Neural progenitor cell (in vitro differentiated cells): ENCODE measurements around the gene PARP2. TPM values are rescaled to one million over a fixed set of nuclear protein-coding genes. Genes with fewer than 3 reads are reported as not detected.

Experiments
- DNase-seq: peaks from one replicate; pipeline ENCODE4 v3.0.0-alpha.2; 2016; ENCODE audit warnings: low spot score
- H2AFZ ChIP-seq: fragments of 200-600 bp; sonication (generic); replicated peaks from 2 replicates; pipeline ENCODE4 v1.6.1; 2016; ENCODE audit warnings: antibody characterized with exemption
- H3F3A ChIP-seq: fragments of 200-600 bp; sonication (generic); 2 replicates; pipeline ENCODE4 v1.6.1; 2016; ENCODE audit warnings: antibody characterized with exemption, low read depth
- H3K27ac ChIP-seq: fragments of 200-600 bp; sonication (generic); 2 replicates; pipeline ENCODE4 v1.5.1; 2016; ENCODE audit warnings: mild to moderate bottlenecking
- H3K27me3 ChIP-seq: fragments of 200-600 bp; sonication (generic); 2 replicates; pipeline ENCODE4 v1.6.1; 2016; ENCODE audit warnings: mild to moderate bottlenecking, moderate library complexity
- H3K36me3 ChIP-seq: fragments of 200-600 bp; sonication (generic); 2 replicates; pipeline ENCODE4 v1.5.1; 2016
- H3K4me1 ChIP-seq: fragments of 200-600 bp; sonication (generic); 2 replicates; pipeline ENCODE4 v1.6.1; 2016; ENCODE audit warnings: mixed run types
- H3K4me2 ChIP-seq: fragments of 200-600 bp; sonication (generic); 2 replicates; pipeline ENCODE4 v1.6.1; 2016
- H3K4me3 ChIP-seq: fragments of 200-600 bp; sonication (generic); 2 replicates; pipeline ENCODE4 v1.5.1; 2016
- H3K79me2 ChIP-seq: fragments of 200-600 bp; sonication (generic); 2 replicates; pipeline ENCODE4 v1.6.1; 2016; ENCODE audit warnings: low read depth
- H3K9ac ChIP-seq: fragments of 200-600 bp; sonication (generic); 2 replicates; pipeline ENCODE4 v1.6.1; 2016
- H3K9me3 ChIP-seq: fragments of 200-600 bp; sonication (generic); 2 replicates; pipeline ENCODE4 v1.5.1; 2016; ENCODE audit warnings: low read depth
- H4K20me1 ChIP-seq: fragments of 200-600 bp; sonication (generic); 2 replicates; pipeline ENCODE4 v1.6.1; 2016; ENCODE audit warnings: low read depth
- H3K27ac Mint-ChIP-seq: 3 replicates; pipeline ENCODE4 v1.8.0; 2021; ENCODE audit warnings: mixed read lengths
- H3K27me3 Mint-ChIP-seq: 2 replicates; pipeline ENCODE4 v1.8.0; 2022; ENCODE audit warnings: low read depth, mild to moderate bottlenecking, inconsistent platforms, moderate library complexity, mixed read lengths; ENCODE audit not compliant: insufficient read depth
- H3K36me3 Mint-ChIP-seq: 3 replicates; pipeline ENCODE4 v1.8.0; 2021; ENCODE audit warnings: mixed read lengths
- H3K4me1 Mint-ChIP-seq: 3 replicates; pipeline ENCODE4 v1.8.0; 2021; ENCODE audit warnings: mixed read lengths
- H3K4me3 Mint-ChIP-seq: 3 replicates; pipeline ENCODE4 v1.8.0; 2021; ENCODE audit warnings: mild to moderate bottlenecking, moderate library complexity, mixed read lengths
- H3K9me3 Mint-ChIP-seq: 3 replicates; pipeline ENCODE4 v1.8.0; 2020; ENCODE audit warnings: mixed read lengths
- CTCF ChIP-seq: fragments of 200-600 bp; sonication (generic); IDR thresholded peaks from 2 replicates; pipeline ENCODE4 v1.5.1; 2017; ENCODE audit warnings: antibody characterized with exemption, mild to moderate bottlenecking
- EZH2 ChIP-seq: fragments of 200-600 bp; sonication (generic); IDR thresholded peaks from 2 replicates; pipeline ENCODE4 v1.6.1; 2017; ENCODE audit warnings: antibody characterized with exemption, mild to moderate bottlenecking, moderate library complexity
- EZH2phosphoT487 ChIP-seq: fragments of 200-600 bp; sonication (generic); IDR thresholded peaks from 2 replicates; pipeline ENCODE4 v1.6.1; 2017; ENCODE audit warnings: antibody characterized with exemption
- total RNA-seq: library from RNA; depleted of rRNA; stranded (reverse); fragments of >200 nt; gene quantifications from 2 replicates; pipeline ENCODE4 v1.2.3, GENCODE V29; 2015; ENCODE audit warnings: low replicate concordance

PARP2 gene
- total RNA-seq, 1 donor from 2014 or later, result 47.2 TPM

- peaks cover 15% of the 10 kb centered on the region for H3K36me3 Mint-ChIP-seq
- H3K27me3 ChIP-seq, result no peaks in the 10 kb centered on the region
- H3K4me1 ChIP-seq, result peaks cover 3% of the 10 kb centered on the region
- H3K4me1 Mint-ChIP-seq, result peaks cover 10% of the 10 kb centered on the region
- H3K36me3 ChIP-seq, result peaks cover 8% of the 10 kb centered on the region
- no peak overlapping the region for H3K27ac ChIP-seq
- no peak overlapping the region for H2AFZ ChIP-seq
- no peaks in the 10 kb centered on the region for H3K9me3 Mint-ChIP-seq
- DNase-seq, result no peak
- no peaks in the 10 kb centered on the region for H3K9me3 ChIP-seq
- H3K4me2 ChIP-seq, result no peak overlapping the region
- no peak for TF ChIP-seq CTCF
- TF ChIP-seq EZH2phosphoT487, result no peak
- no peak for TF ChIP-seq EZH2
- no peaks in the 10 kb centered on the region for H4K20me1 ChIP-seq
- H3K27me3 Mint-ChIP-seq, result no peaks in the 10 kb centered on the region
- peak overlapping the region; percentile 94 for H3K4me3 Mint-ChIP-seq
- no peak overlapping the region for H3K27ac Mint-ChIP-seq
- no peak overlapping the region for H3K9ac ChIP-seq
- H3K79me2 ChIP-seq, result peaks cover 19% of the 10 kb centered on the region
- H3K4me3 ChIP-seq, result no peak overlapping the region
- H3F3A ChIP-seq, result peaks cover 25% of the 10 kb centered on the region
Observed at GRCh38 chr14:20345366-20345765, 1.9 kb downstream of the PARP2 start.

GRCh38 chr14:20346713-20347112 lies 3.3 kb downstream of the PARP2 start:
- Mint-ChIP-seq H3K9me3 (no peaks in the 10 kb centered on the region), H3K27me3 (no peaks in the 10 kb centered on the region), H3K36me3 (peaks cover 21% of the 10 kb centered on the region), H3K4me3 (no peak overlapping the region), H3K4me1 (peaks cover 8% of the 10 kb centered on the region), H3K27ac (no peak overlapping the region)
- H3K9me3 ChIP-seq, result no peaks in the 10 kb centered on the region
- no peaks in the 10 kb centered on the region for H3K27me3 ChIP-seq
- peaks cover 12% of the 10 kb centered on the region for H3K36me3 ChIP-seq
- TF ChIP-seq EZH2phosphoT487 (no peak), EZH2 (no peak), CTCF (no peak)
- no peak for DNase-seq
- peaks cover 18% of the 10 kb centered on the region for H3F3A ChIP-seq
- no peak overlapping the region for H3K4me2 ChIP-seq
- no peak overlapping the region for H3K27ac ChIP-seq
- no peak overlapping the region for H3K9ac ChIP-seq
- H3K4me1 ChIP-seq, result peaks cover 3% of the 10 kb centered on the region
- H2AFZ ChIP-seq, result no peak overlapping the region
- no peak overlapping the region for H3K4me3 ChIP-seq
- peaks cover 19% of the 10 kb centered on the region for H3K79me2 ChIP-seq
- H4K20me1 ChIP-seq, result no peaks in the 10 kb centered on the region

GRCh38 chr14:20347747-20348146 lies 4.3 kb downstream of the PARP2 start:
- no peak overlapping the region for H2AFZ ChIP-seq
- H4K20me1 ChIP-seq, result no peaks in the 10 kb centered on the region
- peaks cover 3% of the 10 kb centered on the region for H3K4me1 ChIP-seq
- no peak overlapping the region for H3K4me2 ChIP-seq
- Mint-ChIP-seq H3K36me3 (peaks cover 28% of the 10 kb centered on the region), H3K27me3 (no peaks in the 10 kb centered on the region), H3K27ac (no peak overlapping the region), H3K4me1 (peaks cover 8% of the 10 kb centered on the region), H3K9me3 (no peaks in the 10 kb centered on the region), H3K4me3 (no peak overlapping the region)
- no peaks in the 10 kb centered on the region for H3K9me3 ChIP-seq
- peaks cover 8% of the 10 kb centered on the region for H3F3A ChIP-seq
- H3K27ac ChIP-seq, result no peak overlapping the region
- H3K9ac ChIP-seq, result no peak overlapping the region
- DNase-seq, result no peak
- no peaks in the 10 kb centered on the region for H3K27me3 ChIP-seq
- H3K79me2 ChIP-seq, result peaks cover 19% of the 10 kb centered on the region
- no peak for TF ChIP-seq EZH2
- TF ChIP-seq CTCF, result no peak
- no peak for TF ChIP-seq EZH2phosphoT487
- H3K4me3 ChIP-seq, result no peak overlapping the region
- H3K36me3 ChIP-seq, result peaks cover 16% of the 10 kb centered on the region
